H1 (cell line): ENCODE results near the gene EPB41L4A. TPM values are rescaled to one million over a fixed set of nuclear protein-coding genes. Genes with fewer than 3 reads are reported as not detected.

ENCODE experiments used
- CTCF ChIA-PET: fragments of 300-600 bp; sonication (Branson Sonifier 250); formaldehyde crosslinking; loops from one replicate; lab custom pipeline; 2021; ENCODE audit not compliant: partially characterized antibody; lab: Charles Lee
- POLR2A ChIA-PET: fragments of 300-600 bp; sonication (Branson Sonifier 250); formaldehyde crosslinking; loops from one replicate; lab custom pipeline; 2021; ENCODE audit warnings: inconsistent platforms; ENCODE audit not compliant: partially characterized antibody; lab: Charles Lee
- DNase-seq, 2 experiments: peaks; one replicate each; pipeline versions ENCODE4 v3.0.0 to v3.0.0-alpha.2; 2010 to 2022; ENCODE audit warnings: low spot score in 2 of 2, low read depth in 1 of 2, mixed read lengths in 1 of 2
- FAIRE-seq: peaks from 2 replicates; lab custom pipeline; 2011; peaks lifted over from hg19 to GRCh38; lab: Jason Lieb, UNC
- H2AFZ ChIP-seq: 2 replicates; pipeline ENCODE4 v1.8.1; 2012; ENCODE audit warnings: low read length, inconsistent platforms
- H2AK5ac ChIP-seq: 2 replicates; pipeline ENCODE4 v1.6.1; 2013; ENCODE audit warnings: low read depth, low read length
- H2BK120ac ChIP-seq: replicated peaks from 2 replicates; pipeline ENCODE3; 2013; ENCODE audit warnings: low read depth, low read length, inconsistent platforms
- H2BK12ac ChIP-seq: 2 replicates; pipeline ENCODE4 v1.6.1; 2013; ENCODE audit warnings: low read depth, low read length
- H2BK15ac ChIP-seq: 2 replicates; pipeline ENCODE4 v1.6.1; 2013; ENCODE audit warnings: low read length
- H2BK20ac ChIP-seq: 2 replicates; pipeline ENCODE4 v1.6.1; 2013; ENCODE audit warnings: low read length
- H2BK5ac ChIP-seq: 2 replicates; pipeline ENCODE4 v1.6.1; 2013; ENCODE audit warnings: low read depth, low read length
- H3K14ac ChIP-seq: 2 replicates; pipeline ENCODE4 v1.6.1; 2013; ENCODE audit warnings: inconsistent platforms; ENCODE audit not compliant: insufficient read length
- H3K18ac ChIP-seq: 2 replicates; pipeline ENCODE4 v1.6.1; 2013; ENCODE audit warnings: low read length; ENCODE audit errors: extremely low read depth
- H3K23ac ChIP-seq: 2 replicates; pipeline ENCODE4 v1.6.1; 2013; ENCODE audit warnings: inconsistent platforms; ENCODE audit not compliant: insufficient read length
- H3K23me2 ChIP-seq: 2 replicates; pipeline ENCODE4 v1.6.1; 2013; ENCODE audit warnings: low read depth, low read length
- H3K27ac ChIP-seq: 2 replicates; pipeline ENCODE4 v1.6.1; 2011; ENCODE audit warnings: low read depth, low read length, inconsistent platforms
- H3K27me3 ChIP-seq, 4 experiments: replicated peaks in 1 of 4; 1 replicate in 1 of 4; 2 replicates in 3 of 4; pipeline versions ENCODE4 v1.6.1 to v1.8.1; 2011 to 2013; ENCODE audit warnings: low read length in 3 of 4, mild to moderate bottlenecking in 3 of 4, inconsistent platforms in 2 of 4, mixed read lengths in 2 of 4, moderate library complexity in 1 of 4; ENCODE audit not compliant: control insufficient read depth in 3 of 4, insufficient read depth in 3 of 4; ENCODE audit errors: extremely low read depth in 1 of 4
- H3K36me3 ChIP-seq, 4 experiments: 2 replicates each; pipeline versions ENCODE4 v1.6.1 to v1.8.1; 2011 to 2013; ENCODE audit warnings: mild to moderate bottlenecking in 4 of 4, low read length in 3 of 4, moderate library complexity in 2 of 4, control low read depth in 1 of 4, inconsistent platforms in 1 of 4; ENCODE audit not compliant: insufficient read depth in 4 of 4, control insufficient read depth in 2 of 4
- H3K4ac ChIP-seq: replicated peaks from 2 replicates; pipeline ENCODE3; 2013; ENCODE audit warnings: low read length, low read depth, mixed read lengths, inconsistent platforms; ENCODE audit not compliant: insufficient read length
- H3K4me1 ChIP-seq, 4 experiments: replicated peaks in 1 of 4; 1 replicate in 1 of 4; 2 replicates in 3 of 4; pipeline versions ENCODE4 v1.6.1 to v1.8.1; 2011 to 2013; ENCODE audit warnings: low read length in 3 of 4, inconsistent platforms in 2 of 4, mixed read lengths in 1 of 4; ENCODE audit not compliant: insufficient read depth in 4 of 4, control insufficient read depth in 3 of 4
- H3K4me2 ChIP-seq, 2 experiments: 2 replicates each; pipeline versions ENCODE4 v1.6.1 to v1.8.1; 2011 to 2013; ENCODE audit warnings: low read depth in 2 of 2, low read length in 2 of 2, control low read depth in 1 of 2, inconsistent platforms in 1 of 2, mild to moderate bottlenecking in 1 of 2; ENCODE audit not compliant: insufficient read depth in 1 of 2
- H3K4me3 ChIP-seq, 4 experiments: fragments of 200-600, 300-600 bp in 1 of 4; sonication (generic), shearing (Covaris generic), sonication (Bioruptor Twin) in 1 of 4; 2 replicates each; pipeline versions ENCODE4 v1.5.1 to v1.8.1; 2011 to 2016; ENCODE audit warnings: low read length in 4 of 4, low read depth in 3 of 4, control low read depth in 2 of 4, inconsistent platforms in 2 of 4, mild to moderate bottlenecking in 2 of 4, mixed read lengths in 1 of 4, moderate library complexity in 1 of 4; ENCODE audit not compliant: insufficient read depth in 2 of 4; ENCODE audit errors: extremely low read depth in 1 of 4
- H3K56ac ChIP-seq: replicated peaks from 2 replicates; pipeline ENCODE3; 2013; ENCODE audit warnings: low read depth, mild to moderate bottlenecking, mixed read lengths, low read length, inconsistent platforms; ENCODE audit not compliant: insufficient read length
- H3K79me1 ChIP-seq: 2 replicates; pipeline ENCODE4 v1.6.1; 2013; ENCODE audit warnings: low read depth, low read length, control low read depth
- H3K79me2 ChIP-seq, 2 experiments: 2 replicates each; pipeline versions ENCODE4 v1.6.1 to v1.8.1; 2012 to 2013; ENCODE audit warnings: low read length in 2 of 2, mild to moderate bottlenecking in 2 of 2, inconsistent platforms in 1 of 2; ENCODE audit not compliant: insufficient read depth in 2 of 2, control insufficient read depth in 1 of 2
- H3K9ac ChIP-seq, 4 experiments: replicated peaks in 1 of 4; 1 replicate in 1 of 4; 2 replicates in 3 of 4; pipeline versions ENCODE4 v1.6.1 to v1.8.1; 2011 to 2013; ENCODE audit warnings: low read depth in 3 of 4, low read length in 3 of 4, control low read depth in 2 of 4, mild to moderate bottlenecking in 2 of 4, moderate library complexity in 2 of 4, inconsistent platforms in 1 of 4; ENCODE audit errors: extremely low read depth in 1 of 4
- H3K9me3 ChIP-seq, 2 experiments: 2 replicates each; pipeline versions ENCODE4 v1.6.1 to v1.8.1; 2012 to 2013; ENCODE audit warnings: mild to moderate bottlenecking in 2 of 2, moderate library complexity in 2 of 2, control low read depth in 1 of 2, inconsistent platforms in 1 of 2, low read depth in 1 of 2, low read length in 1 of 2, mixed read lengths in 1 of 2; ENCODE audit not compliant: insufficient read depth in 2 of 2
- H4K20me1 ChIP-seq, 2 experiments: replicated peaks in 1 of 2; 2 replicates each; pipeline versions ENCODE3 to v1.8.1; 2011 to 2013; ENCODE audit warnings: inconsistent platforms in 2 of 2, low read length in 2 of 2, mild to moderate bottlenecking in 1 of 2; ENCODE audit not compliant: insufficient read depth in 2 of 2, control insufficient read depth in 1 of 2
- H4K5ac ChIP-seq: 2 replicates; pipeline ENCODE4 v1.6.1; 2013; ENCODE audit warnings: low read length, low read depth, mixed read lengths, inconsistent platforms; ENCODE audit not compliant: insufficient read length
- H4K8ac ChIP-seq: 2 replicates; pipeline ENCODE4 v1.8.0; 2013; ENCODE audit warnings: mild to moderate bottlenecking, moderate library complexity, low read length, inconsistent platforms; ENCODE audit not compliant: insufficient read depth; ENCODE audit errors: extremely low read depth
- H4K91ac ChIP-seq: replicated peaks from 2 replicates; pipeline ENCODE3; 2013; ENCODE audit warnings: low read length, mixed read lengths, inconsistent platforms; ENCODE audit not compliant: insufficient read length
- BRCA1 ChIP-seq: IDR thresholded peaks from 2 replicates; pipeline ENCODE4 v1.6.1; 2012; ENCODE audit warnings: low read depth, low read length, improper control_type of control experiment
- KDM1A ChIP-seq: fragments of 200-600, 300-600 bp; sonication (generic); IDR thresholded peaks from 2 replicates; pipeline ENCODE4 v1.7.1; 2016; ENCODE audit warnings: mild to moderate bottlenecking, low read length, borderline replicate concordance
- RFX5 ChIP-seq: IDR thresholded peaks from 2 replicates; pipeline ENCODE4 v1.6.1; 2011; ENCODE audit warnings: low read depth, low read length, improper control_type of control experiment, borderline replicate concordance
- SUZ12 ChIP-seq: fragments of 200-600 bp; sonication (generic); IDR thresholded peaks from 2 replicates; pipeline ENCODE4 v1.6.1; 2012; ENCODE audit warnings: mild to moderate bottlenecking, inconsistent platforms, low read length, moderate library complexity, mixed read lengths
- WGBS, 2 experiments: shearing (Covaris generic) in 1 of 2; methylation state at CpG; one replicate each; pipeline versions ENCODE4 v1.1.6 to v1.1.7; 2013 to 2015; ENCODE audit warnings: low lambda C conversion rate in 2 of 2, mixed read lengths in 2 of 2, inconsistent platforms in 1 of 2, low coverage in 1 of 2, missing lambda C conversion rate in 1 of 2; ENCODE audit not compliant: insufficient replicate concordance in 2 of 2, insufficient coverage in 1 of 2, insufficient read length in 1 of 2; ENCODE audit errors: extremely low coverage in 1 of 2, missing lambda C conversion rate in 1 of 2; 5-methylcytosine and 5-hydroxymethylcytosine counted together
- polyA plus RNA-seq, 7 experiments: library from polyadenylated mRNA; depleted of rRNA in 3 of 7; stranded (reverse) in 5 of 7; unstranded in 2 of 7; fragments of >200 nt in 5 of 7; fragments of 200-250 nt in 2 of 7; gene quantifications; 1 replicate in 5 of 7; 2 replicates in 1 of 7; 4 replicates in 1 of 7; pipeline versions ENCODE4 v1.2.1 to v1.2.3, GENCODE V29; 2011 to 2013; ENCODE audit warnings: missing spikeins in 2 of 7, mixed read lengths in 2 of 7
- total RNA-seq: library from RNA; stranded (reverse); fragmentation: NEBNext Ultra II Directional; extraction: Animal tissue kit (Norgen Biotek cat#: 25700); gene quantifications from 2 replicates; pipeline ENCODE4 v1.2.1, GENCODE V29; 2021

EPB41L4A gene
- total and polyA plus RNA-seq, 2 of the 8 experiments (the other 6 are each of a cell fraction or from before 2014, with no cell fraction given): 1.6 to 4.6 TPM

- Histone ChIP-seq H3K79me1 (no peaks in the 10 kb centered on the region), H3K27me3 (no peaks in the 10 kb centered on the region), H2BK12ac (no peak overlapping the region), H3K4ac (no peak overlapping the region), H2BK5ac (no peak overlapping the region), H4K20me1 (no peaks in the 10 kb centered on the region), H3K36me3 (no peaks in the 10 kb centered on the region), H2BK120ac (no peak overlapping the region), H3K4me1 (no peaks in the 10 kb centered on the region), H2AFZ (no peak overlapping the region), H3K9ac (no peak overlapping the region), H3K9me3 (no peaks in the 10 kb centered on the region), H3K79me2 (no peaks in the 10 kb centered on the region), H4K91ac (no peak overlapping the region), H3K18ac (no peak overlapping the region), H2AK5ac (no peak overlapping the region), H4K5ac (no peak overlapping the region), H3K4me3 (no peak overlapping the region), H3K23ac (no peak overlapping the region), H3K4me2 (no peak overlapping the region), H2BK20ac (no peak overlapping the region), H3K27ac (no peak overlapping the region), H3K56ac (no peak overlapping the region), H3K14ac (no peak overlapping the region), H4K8ac (no peak overlapping the region), H2BK15ac (no peak overlapping the region), H3K23me2 (no peaks in the 10 kb centered on the region)
- CTCF ChIA-PET: interaction anchor here (0.7 kb wide), 1 partner anchor 397 kb away, joined by 3 read pairs; no protein-coding TSS in a partner anchor
- DNase-seq (no peak), FAIRE-seq (no peak)
- POLR2A ChIA-PET: no interaction called here
- 93% methylated on average over 1 of the region's 1 CpG; no CpG with 5 or more reads in 1 of the 2 experiments for WGBS, 2 experiments
- TF ChIP-seq KDM1A: no peak
- no peak for TF ChIP-seq RFX5
- no peak for TF ChIP-seq BRCA1
- TF ChIP-seq SUZ12: no peak
These were observed 155.6 kb downstream of the EPB41L4A start for GRCh38 chr5:112263469-112263868.
